H1 (cell line): ENCODE results near the gene HMSD.

Source experiments
- CTCF ChIP-seq, 3 experiments: IDR thresholded peaks; 1 replicate in 2 of 3; 2 replicates in 1 of 3; pipeline versions ENCODE4 v1.5.1 to v1.6.1; 2011; ENCODE audit warnings: low read length in 3 of 3, mild to moderate bottlenecking in 3 of 3, inconsistent platforms in 2 of 3, low read depth in 1 of 3, moderate library complexity in 1 of 3; ENCODE audit not compliant: insufficient read depth in 1 of 3; ENCODE audit errors: control extremely low read depth in 1 of 3
- EZH2 ChIP-seq: fragments of 200-600 bp; sonication (generic); IDR thresholded peaks from 2 replicates; pipeline ENCODE4 v1.7.1; 2012; ENCODE audit warnings: low read depth, mild to moderate bottlenecking, moderate library complexity, low read length, inconsistent platforms; ENCODE audit not compliant: severe bottlenecking
- JUN ChIP-seq: IDR thresholded peaks from 2 replicates; pipeline ENCODE4 v1.6.1; 2011; ENCODE audit warnings: low read depth, mild to moderate bottlenecking, improper control_type of control experiment, low read length
- MAX ChIP-seq: IDR thresholded peaks from 2 replicates; pipeline ENCODE4 v1.6.1; 2012; ENCODE audit warnings: inconsistent platforms
- POLR2A ChIP-seq, 2 experiments: IDR thresholded peaks; 1 replicate in 1 of 2; 2 replicates in 1 of 2; pipeline ENCODE4 v1.6.1; 2011; ENCODE audit warnings: low read depth in 2 of 2, low read length in 2 of 2, mild to moderate bottlenecking in 2 of 2; ENCODE audit errors: control extremely low read depth in 1 of 2
- POLR2AphosphoS5 ChIP-seq: IDR thresholded peaks from 2 replicates; pipeline ENCODE4 v1.6.1; 2011; ENCODE audit warnings: low read depth, low read length
- RNF2 ChIP-seq: fragments of 200-900, 300-1000 bp; sonication (generic); IDR thresholded peaks from 2 replicates; pipeline ENCODE4 v1.7.1; 2016; ENCODE audit warnings: borderline replicate concordance, low read depth, mild to moderate bottlenecking, antibody characterized with exemption, low read length; ENCODE audit not compliant: poor library complexity, severe bottlenecking; ENCODE audit errors: missing control alignments
- SRF ChIP-seq: IDR thresholded peaks from 2 replicates; pipeline ENCODE4 v1.6.1; 2011; ENCODE audit warnings: mild to moderate bottlenecking, low read depth, low read length, moderate library complexity
- TAF1 ChIP-seq: IDR thresholded peaks from 2 replicates; pipeline ENCODE4 v1.6.1; 2011; ENCODE audit warnings: mild to moderate bottlenecking, low read depth, low read length
- USF2 ChIP-seq: IDR thresholded peaks from 2 replicates; pipeline ENCODE4 v1.6.1; 2011; ENCODE audit warnings: low read length, improper control_type of control experiment
- YY1 ChIP-seq: IDR thresholded peaks from 2 replicates; pipeline ENCODE4 v1.6.1; 2011; ENCODE audit warnings: low read depth, mild to moderate bottlenecking, low read length

GRCh38 chr18:63922049-63922448 lies 27.1 kb upstream of the HMSD start:
- TF ChIP-seq RNF2 (no peak), MAX (no peak), CTCF (IDR thresholded peaks at IDR 0.05; ENCODE audit: control extremely low read depth in 1 of 3, insufficient read depth in 1 of 3, low read depth in 1 of 3, low read length in 3 of 3) (no peak), USF2 (no peak), POLR2A (IDR thresholded peaks at IDR 0.05; ENCODE audit: control extremely low read depth in 1 of 2, low read depth in 2 of 2, low read length in 2 of 2) (no peak), TAF1 (no peak), POLR2AphosphoS5 (no peak), EZH2 (no peak), YY1 (no peak), SRF (no peak), JUN (no peak)
